ENCODE measurements around the gene DIS3. TPM values are rescaled to one million over a fixed set of nuclear protein-coding genes. Genes with fewer than 3 reads are reported as not detected.
"Not testable (repeated sequence)": the region's sequence is repeated elsewhere in the genome, so short reads cannot be mapped to it uniquely, and the experiment has no call there.

DIS3 gene, protein sequence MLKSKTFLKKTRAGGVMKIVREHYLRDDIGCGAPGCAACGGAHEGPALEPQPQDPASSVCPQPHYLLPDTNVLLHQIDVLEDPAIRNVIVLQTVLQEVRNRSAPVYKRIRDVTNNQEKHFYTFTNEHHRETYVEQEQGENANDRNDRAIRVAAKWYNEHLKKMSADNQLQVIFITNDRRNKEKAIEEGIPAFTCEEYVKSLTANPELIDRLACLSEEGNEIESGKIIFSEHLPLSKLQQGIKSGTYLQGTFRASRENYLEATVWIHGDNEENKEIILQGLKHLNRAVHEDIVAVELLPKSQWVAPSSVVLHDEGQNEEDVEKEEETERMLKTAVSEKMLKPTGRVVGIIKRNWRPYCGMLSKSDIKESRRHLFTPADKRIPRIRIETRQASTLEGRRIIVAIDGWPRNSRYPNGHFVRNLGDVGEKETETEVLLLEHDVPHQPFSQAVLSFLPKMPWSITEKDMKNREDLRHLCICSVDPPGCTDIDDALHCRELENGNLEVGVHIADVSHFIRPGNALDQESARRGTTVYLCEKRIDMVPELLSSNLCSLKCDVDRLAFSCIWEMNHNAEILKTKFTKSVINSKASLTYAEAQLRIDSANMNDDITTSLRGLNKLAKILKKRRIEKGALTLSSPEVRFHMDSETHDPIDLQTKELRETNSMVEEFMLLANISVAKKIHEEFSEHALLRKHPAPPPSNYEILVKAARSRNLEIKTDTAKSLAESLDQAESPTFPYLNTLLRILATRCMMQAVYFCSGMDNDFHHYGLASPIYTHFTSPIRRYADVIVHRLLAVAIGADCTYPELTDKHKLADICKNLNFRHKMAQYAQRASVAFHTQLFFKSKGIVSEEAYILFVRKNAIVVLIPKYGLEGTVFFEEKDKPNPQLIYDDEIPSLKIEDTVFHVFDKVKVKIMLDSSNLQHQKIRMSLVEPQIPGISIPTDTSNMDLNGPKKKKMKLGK
- total RNA-seq: 29.0 and 31.4 TPM in 2 replicates
- 8.6 TPM for polyA plus RNA-seq (2012)

DNA sequence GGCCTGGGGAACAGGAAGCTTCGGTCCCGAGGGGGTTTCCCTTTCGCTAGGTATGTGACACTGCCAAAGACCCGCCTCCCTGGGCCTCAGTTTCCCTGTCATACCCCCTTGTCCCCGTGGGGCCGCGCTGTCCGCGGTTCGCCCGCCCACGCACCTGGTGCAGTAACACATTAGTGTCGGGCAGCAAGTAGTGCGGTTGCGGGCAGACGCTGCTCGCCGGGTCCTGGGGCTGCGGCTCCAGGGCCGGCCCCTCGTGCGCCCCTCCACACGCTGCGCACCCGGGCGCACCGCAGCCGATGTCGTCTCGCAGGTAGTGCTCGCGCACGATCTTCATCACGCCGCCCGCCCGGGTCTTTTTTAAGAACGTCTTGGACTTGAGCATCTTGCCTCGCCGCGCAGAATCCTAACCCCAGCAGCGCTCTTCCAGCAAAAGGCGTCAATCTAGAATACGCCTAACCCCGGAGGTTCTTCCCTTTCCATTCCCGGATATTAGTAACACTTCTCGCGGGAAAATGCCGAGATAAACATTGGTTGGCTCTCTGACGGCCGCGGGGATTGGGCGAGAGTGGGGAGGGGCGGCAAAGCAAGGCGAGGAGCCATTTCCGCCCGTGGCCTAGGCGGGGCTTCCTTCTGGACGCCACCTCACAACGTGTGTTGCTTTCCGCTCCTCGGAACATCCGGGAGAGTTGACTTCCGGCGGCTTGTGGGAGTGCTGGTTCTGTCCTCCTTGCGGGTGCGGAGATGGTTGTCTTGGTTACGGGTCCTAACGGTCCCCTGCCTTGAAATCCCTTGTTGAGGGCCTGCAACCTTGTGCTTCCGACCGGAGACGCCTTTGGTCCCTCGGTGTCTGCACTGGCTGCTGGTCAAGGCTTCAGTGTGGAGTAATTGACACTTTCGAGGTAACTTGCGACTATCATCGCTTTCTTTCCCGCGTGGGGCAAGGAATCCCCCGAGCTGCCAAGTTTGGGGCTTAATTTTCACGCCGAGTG lies at the start of gene DIS3, which contains the start of gene PIBF1:
Gene DIS3, minus strand, starts transcription at position 450 of the 989 bp plus-strand sequence. Its CDS starts 68 bp downstream, at position 382.
Gene PIBF1, plus strand, starts transcription at position 683 of the 989 bp plus-strand sequence. CDS start 1,337 bp downstream, outside the sequence.
- peak; percentile 99 for DNase-seq (ENCODE audit: low read depth)

DNA sequence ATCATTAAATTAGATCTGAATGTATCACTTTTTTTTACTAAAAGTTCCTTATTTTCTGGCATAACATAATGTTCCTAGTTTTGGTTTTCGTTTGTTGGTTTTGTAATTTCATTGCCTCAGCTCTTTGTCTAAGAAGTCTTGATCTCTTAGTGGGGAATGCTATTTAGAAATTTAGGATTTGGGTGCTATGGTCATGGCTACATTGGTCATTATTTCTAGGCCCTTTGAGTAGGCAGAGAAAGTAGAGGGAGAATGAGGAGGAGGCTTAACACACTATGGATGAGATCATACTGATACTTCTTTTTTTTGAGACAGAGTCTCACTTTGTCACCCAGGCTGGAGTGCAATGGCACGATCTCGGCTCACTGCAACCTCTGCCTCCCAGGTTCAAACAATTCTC lies 42.0 kb upstream of the DIS3 start:
- DNase-seq (ENCODE audit: low read depth): no peak

DNA sequence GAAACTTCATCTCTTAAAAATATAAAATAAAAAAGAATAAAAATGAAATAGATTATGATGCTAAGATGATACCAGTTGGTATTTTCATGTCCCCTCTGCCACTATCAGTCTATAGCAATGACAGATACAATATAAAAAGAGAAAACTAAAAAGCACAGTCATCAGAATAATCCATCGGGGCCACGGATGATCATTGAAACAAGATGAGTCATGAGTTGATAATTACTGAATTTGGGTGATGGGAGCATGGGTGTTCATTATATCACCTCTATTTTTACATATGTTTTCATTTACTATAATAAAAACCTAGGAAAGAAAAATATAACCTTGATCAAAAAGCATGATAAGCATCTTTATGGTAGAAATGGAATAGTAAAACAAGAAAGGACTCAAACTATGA lies 41.4 kb upstream of the DIS3 start:
- DNase-seq (ENCODE audit: low read depth): no peak

DNA sequence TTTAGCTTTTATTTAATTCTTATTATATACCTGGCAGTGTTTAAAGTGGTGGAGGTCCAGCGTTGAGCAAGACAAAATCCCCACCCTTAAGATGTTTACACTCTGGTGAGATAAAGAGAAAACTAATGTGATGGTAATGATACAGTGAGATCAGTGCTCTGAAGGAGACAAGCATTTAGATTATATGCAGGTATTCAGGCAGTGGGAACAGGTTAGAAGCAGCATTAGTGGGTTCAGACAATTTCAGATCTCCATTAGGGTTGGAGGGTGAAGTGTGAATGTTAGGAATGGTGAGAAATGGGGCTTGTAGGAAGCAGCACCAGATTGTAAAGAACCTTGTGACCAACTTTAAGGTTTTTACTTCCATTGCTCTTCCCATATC lies 39.2 kb upstream of the DIS3 start:
- no peak for DNase-seq (ENCODE audit: low read depth)

DNA sequence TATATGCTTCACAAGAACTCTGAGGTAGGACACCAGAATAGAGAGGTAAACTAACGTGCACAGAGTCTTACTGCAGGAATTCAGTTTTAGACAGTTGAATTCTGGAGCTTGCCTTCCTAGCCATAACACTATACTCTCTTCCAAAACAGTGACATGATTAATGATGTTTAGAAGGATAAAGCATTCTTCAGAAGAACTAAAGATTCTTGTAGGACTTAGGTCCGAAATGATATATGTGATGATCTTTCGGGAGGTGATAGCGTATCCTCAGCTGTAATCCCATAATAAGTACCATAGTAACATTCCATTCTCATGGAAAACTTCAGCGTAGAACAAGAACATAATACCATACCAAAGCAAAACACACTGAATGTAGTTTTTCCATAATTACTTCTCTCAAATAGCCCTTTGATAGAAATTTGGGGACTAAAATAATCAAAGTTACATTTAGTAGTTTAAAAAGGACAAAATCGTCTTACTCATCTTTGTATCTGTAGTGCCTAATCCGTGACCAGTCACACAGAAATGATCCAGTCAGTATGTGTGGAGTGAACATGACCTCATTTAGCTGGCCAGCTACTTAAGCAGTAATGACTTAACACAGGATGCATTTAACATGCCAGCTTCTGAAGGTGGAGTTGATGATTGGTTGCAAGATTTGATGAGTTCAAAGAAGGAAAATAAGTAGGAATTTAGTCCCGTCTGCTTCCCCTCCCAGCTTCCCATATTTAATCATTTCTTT lies 38.6 kb upstream of the DIS3 start:
- DNase-seq (ENCODE audit: low read depth): peak; percentile 14

DNA sequence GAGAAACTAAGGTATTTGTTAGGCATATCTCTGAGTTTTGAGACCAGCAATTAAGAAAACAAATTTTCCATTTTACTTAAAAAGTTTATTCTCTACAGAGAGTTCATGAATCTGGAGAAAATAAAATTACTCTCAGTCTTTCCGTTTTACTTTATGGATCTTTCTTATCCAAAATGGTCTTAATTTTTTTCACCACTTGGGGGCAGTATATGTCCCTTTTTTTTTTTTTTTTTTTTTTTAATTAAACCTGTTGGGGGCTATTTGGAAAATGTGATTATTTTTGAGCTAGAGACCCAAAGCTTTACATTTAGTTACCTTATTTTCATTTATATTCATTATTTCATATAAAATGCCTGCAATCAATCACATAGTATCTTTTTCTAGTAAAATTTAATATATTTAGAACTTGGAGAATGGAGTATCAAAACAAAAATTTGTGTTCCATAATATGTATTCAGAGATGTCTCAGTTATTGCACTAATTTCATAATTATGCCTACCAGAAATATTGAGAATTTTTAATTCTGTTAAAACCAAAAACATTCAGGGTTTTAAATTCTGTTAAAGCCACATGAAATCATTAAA lies 27.3 kb upstream of the DIS3 start:
- DNase-seq (ENCODE audit: low read depth): peak; percentile 39

DNA sequence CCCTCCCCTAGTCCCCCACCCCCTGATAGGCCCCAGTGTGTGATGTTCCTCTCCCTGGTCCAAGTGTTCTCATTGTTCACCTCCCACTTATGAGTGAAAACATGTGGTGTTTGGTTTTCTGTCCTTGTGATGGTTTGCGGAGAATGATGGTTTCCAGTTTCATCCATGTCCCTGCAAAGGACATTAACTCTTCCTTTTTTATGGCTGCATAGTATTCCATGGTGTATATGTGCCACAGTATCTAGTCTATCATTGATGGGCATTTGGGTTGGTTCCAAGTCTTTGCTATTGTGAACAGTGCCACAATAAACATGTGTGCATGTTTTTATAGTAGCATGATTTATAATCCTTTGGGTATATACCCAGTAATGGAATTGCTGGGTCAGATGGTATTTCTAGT lies 24.8 kb upstream of the DIS3 start:
- not testable (repeated sequence) for DNase-seq (ENCODE audit: low read depth)

DNA sequence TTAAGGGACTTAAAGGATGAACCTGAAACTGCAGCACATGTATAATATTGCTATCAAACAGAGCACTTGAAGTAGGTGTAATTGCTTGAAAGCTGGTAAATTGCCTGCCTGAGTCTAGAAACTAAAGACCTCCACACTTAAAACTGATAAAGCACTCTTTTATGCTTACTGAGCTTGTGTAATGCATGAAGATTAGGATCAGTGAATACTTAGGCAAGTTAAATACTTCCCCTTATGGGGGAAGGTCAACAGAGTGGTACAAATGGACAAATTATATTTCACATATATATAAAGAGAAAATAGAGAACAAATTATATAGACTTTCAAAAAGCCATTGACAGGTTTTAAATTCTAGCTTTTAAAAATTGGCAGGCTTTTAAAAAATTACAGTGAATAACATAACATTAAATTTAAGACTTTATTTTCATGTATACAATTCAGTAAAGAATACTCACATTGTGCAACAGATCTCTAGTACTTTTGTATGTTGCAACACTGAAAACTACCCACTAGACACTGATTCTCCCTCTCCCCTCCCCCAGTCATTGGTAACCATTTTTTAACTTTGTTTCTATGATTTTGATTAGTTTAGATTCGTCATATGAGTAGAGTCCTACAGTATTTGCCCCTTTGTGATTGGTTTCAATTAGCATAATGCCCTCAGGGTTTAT lies 24.1 kb upstream of the DIS3 start:
- DNase-seq (ENCODE audit: low read depth): no peak

DNA sequence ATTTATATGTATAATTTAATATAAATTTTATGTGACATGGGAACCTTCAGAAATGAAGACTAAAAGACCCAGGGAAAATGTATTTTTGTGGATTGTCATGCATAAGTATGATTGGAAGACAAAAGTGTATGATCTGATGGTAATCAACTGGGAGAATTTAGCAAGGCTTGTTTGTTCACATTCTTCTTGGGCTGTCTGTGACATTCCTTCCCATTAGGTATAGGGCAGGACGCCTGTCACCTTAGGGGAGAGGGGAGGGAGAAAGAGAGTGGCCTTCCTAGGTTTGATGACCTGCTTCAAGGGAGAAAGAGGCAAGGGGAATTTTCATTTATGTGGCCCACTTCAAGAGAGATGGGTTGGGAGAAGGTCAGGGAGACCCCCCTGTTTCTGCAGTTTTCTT lies 22.6 kb upstream of the DIS3 start:
- DNase-seq (ENCODE audit: low read depth): no peak

DNA sequence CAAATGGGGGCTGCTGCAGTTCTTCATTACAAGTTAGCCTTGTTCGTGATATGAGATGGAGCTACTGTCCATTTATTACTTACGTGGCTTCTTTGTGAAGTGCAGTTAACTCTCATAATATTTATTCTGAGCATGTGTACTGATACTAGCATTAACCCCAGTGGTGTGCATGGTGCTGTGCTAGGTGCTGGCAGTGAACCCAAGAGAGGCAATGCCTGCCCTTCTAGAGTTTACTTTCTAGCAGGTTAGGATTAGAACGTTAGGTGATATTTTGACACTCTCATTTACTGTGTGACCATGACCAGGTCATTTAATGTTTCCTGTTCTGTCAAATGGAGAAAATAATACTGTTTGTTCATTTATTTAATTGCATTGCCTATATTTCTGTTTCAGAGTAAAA lies 17.1 kb upstream of the DIS3 start:
- no peak for DNase-seq (ENCODE audit: low read depth)

DNA sequence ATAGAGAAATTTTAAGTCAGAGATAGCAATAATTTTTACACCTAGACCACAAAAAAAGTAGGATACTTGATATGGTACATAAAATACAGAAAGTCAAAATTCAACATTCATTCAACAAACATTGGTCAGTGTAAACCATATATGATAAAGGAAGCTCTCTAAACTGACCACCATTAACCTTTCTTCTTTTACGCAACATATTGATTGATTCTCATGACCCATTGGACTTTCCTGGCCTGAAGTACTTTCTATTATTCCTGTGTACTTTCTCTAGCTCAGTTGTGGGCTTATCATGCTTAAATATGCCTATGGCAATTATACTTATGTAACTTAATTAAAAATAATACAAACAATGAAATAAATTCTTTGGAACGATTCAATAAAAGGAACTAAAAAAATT lies 10.9 kb upstream of the DIS3 start:
- DNase-seq (ENCODE audit: low read depth): no peak

DNA sequence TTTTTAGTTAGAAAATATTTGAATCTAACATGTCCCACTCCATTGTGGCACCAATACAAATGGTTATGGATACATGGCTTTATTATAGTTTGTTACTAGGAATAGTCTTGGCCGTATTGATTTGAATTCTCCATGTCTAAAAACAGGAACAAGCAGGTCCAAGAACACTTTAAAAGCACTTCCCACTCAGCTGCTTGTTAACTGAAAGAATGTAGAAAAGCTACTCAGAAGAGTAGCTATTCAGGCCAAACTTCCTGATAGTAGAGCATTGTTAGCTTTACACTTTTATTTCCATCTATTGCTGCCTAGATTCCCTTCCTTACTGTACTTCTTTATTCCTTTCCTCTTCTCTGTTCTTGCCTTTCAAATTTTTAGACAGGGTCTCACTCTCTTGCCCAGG lies 7.1 kb upstream of the DIS3 start:
- no peak for DNase-seq (ENCODE audit: low read depth)

DNA sequence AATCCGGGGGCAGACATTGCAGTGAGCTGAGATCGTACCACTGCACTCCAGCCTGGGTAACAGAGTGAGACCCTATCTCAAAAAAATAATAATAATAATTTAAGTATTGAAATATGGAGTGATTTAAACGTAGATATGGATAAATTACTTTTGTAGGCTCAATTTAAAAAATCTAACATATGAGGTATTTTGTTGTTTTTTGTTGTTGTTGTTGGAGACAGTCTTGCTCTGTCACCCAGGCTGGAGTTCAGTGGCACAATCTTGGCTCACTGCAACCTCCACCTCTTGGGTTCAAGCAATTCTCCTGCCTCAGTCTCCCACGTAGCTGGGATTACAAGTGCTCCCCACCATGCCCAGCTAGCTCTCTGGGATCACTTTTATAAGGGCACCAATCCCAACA lies 3.0 kb upstream of the DIS3 start:
- DNase-seq (ENCODE audit: low read depth): not testable (repeated sequence)

DNA sequence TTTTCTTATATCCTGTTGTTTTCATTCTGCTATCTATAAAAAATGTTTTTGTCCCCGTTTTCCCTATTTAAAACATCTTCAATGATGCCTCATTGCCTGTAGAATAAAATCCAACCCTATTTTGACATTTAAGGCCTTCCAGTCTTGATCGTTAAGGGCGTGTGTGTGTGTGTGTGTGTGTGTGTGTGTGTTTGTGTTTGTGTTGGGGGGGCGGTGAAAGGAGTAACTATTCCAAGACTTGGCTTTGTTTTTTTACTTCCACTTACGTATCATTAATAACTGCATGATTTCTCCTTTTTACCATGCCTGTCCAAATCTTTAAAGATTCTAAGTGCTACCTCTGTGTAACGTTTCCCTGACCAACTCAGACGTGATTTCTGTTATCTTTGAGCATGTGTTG lies 1.0 kb upstream of the DIS3 start:
- DNase-seq (ENCODE audit: low read depth): peak; percentile 20

DNA sequence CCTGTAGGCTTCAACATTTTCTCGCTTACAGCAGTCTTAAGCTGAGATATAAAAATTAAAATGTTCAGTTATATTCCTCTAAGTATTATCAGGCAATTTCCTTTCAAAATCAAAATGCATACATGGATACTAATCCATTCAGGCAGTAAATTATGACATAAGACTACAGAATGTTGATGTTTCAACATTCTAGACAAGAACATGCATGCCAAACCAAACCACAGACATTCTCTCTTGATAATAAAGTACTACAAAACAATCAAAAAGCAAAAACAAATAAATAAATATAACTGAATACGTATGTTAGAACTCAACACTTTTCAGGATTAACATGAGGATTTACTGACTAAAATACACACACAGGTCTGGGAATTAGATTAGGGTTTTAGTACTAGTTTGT lies 7.7 kb downstream of the DIS3 start:
- no peak for DNase-seq (ENCODE audit: low read depth)

DNA sequence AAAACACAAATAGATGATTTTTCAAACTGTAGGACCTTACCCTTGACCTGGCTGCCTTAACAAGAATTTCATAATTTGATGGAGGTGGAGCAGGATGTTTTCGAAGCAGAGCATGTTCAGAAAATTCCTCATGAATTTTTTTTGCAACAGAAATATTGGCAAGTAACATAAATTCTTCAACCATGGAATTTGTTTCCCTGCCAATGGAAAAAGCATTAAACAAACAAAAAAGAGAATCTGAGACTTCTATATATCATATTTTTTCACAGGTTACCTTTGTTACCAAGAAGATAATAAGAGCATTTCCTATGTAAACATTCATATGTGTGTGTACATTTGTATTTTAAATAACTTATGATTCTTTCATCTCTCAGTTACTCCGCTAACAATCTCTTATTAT lies 18.3 kb downstream of the DIS3 start:
- no peak for DNase-seq (ENCODE audit: low read depth)

DNA sequence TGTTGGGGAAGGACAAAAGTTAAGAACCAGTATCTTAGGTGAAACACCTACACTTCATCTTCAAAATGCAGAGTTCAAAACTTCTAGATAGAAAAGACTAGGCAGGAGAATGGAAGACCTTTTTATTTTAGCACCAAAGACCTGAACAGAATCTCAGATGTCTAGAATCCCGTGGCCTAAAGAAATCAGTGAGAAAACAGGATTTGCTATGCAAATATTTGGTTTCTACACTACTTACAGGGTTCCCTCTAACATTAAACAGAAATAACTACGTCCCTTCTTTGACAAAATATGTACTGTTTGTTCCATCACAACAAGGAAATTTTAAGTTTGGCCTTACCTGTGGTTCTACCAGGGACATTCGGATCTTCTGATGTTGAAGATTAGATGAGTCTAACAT lies 21.5 kb downstream of the DIS3 start:
- DNase-seq (ENCODE audit: low read depth): no peak

DNA sequence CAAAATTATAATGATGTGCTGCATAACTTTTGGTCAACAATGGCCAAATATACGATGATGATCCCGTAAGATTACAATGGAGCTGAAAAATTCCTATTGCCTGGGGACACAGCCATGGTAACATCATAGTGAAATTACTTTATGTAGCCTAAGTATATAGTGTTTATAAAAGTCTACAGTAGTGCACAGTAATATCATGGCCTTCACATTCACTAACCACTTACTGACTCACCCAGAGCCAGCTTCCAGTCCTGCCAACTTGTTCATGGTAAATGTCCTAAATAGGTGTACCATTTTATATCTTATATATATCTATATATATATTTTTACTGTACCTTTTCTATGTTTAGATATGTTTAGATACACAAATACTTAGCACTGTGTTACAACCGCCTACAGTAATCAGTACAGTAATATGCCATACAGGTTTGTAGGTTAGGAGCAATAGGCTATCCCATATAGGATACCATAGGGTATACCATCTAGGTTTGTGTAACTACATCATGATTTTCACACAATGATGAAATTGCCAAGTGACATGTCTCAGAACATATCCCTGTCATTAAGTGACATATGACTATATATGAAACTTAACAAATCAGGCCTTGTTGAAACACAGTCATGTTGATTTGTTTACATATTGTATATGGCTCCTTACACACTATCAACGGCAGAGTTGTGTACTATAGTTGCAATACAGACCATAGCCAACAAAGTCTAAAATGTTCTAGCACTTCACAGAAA lies 23.7 kb downstream of the DIS3 start:
- DNase-seq (ENCODE audit: low read depth): no peak

Measured in myocyte (in vitro differentiated cells).